ENCODE data around the gene NXPE4. TPM values are rescaled to one million over a fixed set of nuclear protein-coding genes. Genes with fewer than 3 reads are reported as not detected.

Gene NXPE4
- total RNA-seq, 1 experiment from 2014 or later, result not detected

GRCh38 chr11:114551060-114551459, 44.5 kb downstream of the NXPE4 start:
- Histone ChIP-seq H3K4me3 (ENCODE audit: low read depth in 2 of 2, low read length in 2 of 2) (no peak overlapping the region), H3K4me1 (ENCODE audit: control insufficient read depth, insufficient read depth, low read length) (no peaks in the 10 kb centered on the region), H3K36me3 (ENCODE audit: control insufficient read depth, insufficient read depth, low read length) (no peaks in the 10 kb centered on the region), H3K27ac (ENCODE audit: low read length) (no peak overlapping the region), H3K27me3 (ENCODE audit: control insufficient read depth, insufficient read depth, low read length) (no peaks in the 10 kb centered on the region), H3K9me3 (ENCODE audit: control insufficient read depth, insufficient read depth, low read depth, low read length) (no peaks in the 10 kb centered on the region)
- POLR2A ChIA-PET, result no interaction called here
- no peak for TF ChIP-seq SIN3A (IDR thresholded peaks at IDR 0.05; ENCODE audit: borderline replicate concordance, insufficient read depth, low read depth, low read length)
- no TSS peak for BruUV-seq (replicated peaks)
- CTCF ChIA-PET, result no interaction called here
- DNase-seq (ENCODE audit: low read depth, low spot score) (no peak), ATAC-seq (no peak)
- in situ Hi-C loops (cut with HindIII; ENCODE audit: low pct_unique_long_range_greater_than_20kb, low sequenced_read_pairs) (no loop called here), intact Hi-C loops (cut with micrococcal nuclease; ENCODE audit: unreplicated experiment) (no loop called here)

- in situ Hi-C loops (cut with HindIII; ENCODE audit: low pct_unique_long_range_greater_than_20kb, low sequenced_read_pairs), result no loop called here
- ChIA-PET CTCF (no interaction called here), POLR2A (no interaction called here)
- no TSS peak for BruUV-seq (replicated peaks)
- Histone ChIP-seq H3K27ac (ENCODE audit: low read length) (no peak overlapping the region), H3K4me1 (ENCODE audit: control insufficient read depth, insufficient read depth, low read length) (no peaks in the 10 kb centered on the region), H3K4me3 (ENCODE audit: low read depth in 2 of 2, low read length in 2 of 2) (no peak overlapping the region), H3K27me3 (ENCODE audit: control insufficient read depth, insufficient read depth, low read length) (no peaks in the 10 kb centered on the region), H3K9me3 (ENCODE audit: control insufficient read depth, insufficient read depth, low read depth, low read length) (peaks cover 6% of the 10 kb centered on the region; the same call in 1 of the 2 replicates), H3K36me3 (ENCODE audit: control insufficient read depth, insufficient read depth, low read length) (no peaks in the 10 kb centered on the region)
- no peak for DNase-seq (ENCODE audit: low read depth, low spot score)
- TF ChIP-seq POLR2AphosphoS5 (IDR thresholded peaks at IDR 0.05; ENCODE audit: low read depth, low read length) (no peak), REST (IDR thresholded peaks at IDR 0.05; ENCODE audit: insufficient read depth in 1 of 2, low read depth in 2 of 2, low read length in 1 of 2) (no peak), SIN3A (IDR thresholded peaks at IDR 0.05; ENCODE audit: borderline replicate concordance, insufficient read depth, low read depth, low read length) (no peak), CTCF (IDR thresholded peaks at IDR 0.05) (no peak), TCF7L2 (IDR thresholded peaks at IDR 0.05; ENCODE audit: low read depth, low read length) (no peak)
- intact Hi-C loops (cut with micrococcal nuclease; ENCODE audit: unreplicated experiment), result no loop called here
- ATAC-seq, result no peak
Observed at GRCh38 chr11:114525682-114526081, 69.9 kb downstream of the NXPE4 start.

GRCh38 chr11:114524122-114524521, 71.5 kb downstream of the NXPE4 start:
- ChIA-PET CTCF (no interaction called here), POLR2A (no interaction called here)
- TF ChIP-seq POLR2AphosphoS5 (IDR thresholded peaks at IDR 0.05; ENCODE audit: low read depth, low read length) (no peak), TCF7L2 (IDR thresholded peaks at IDR 0.05; ENCODE audit: low read depth, low read length) (no peak)
- intact Hi-C loops (cut with micrococcal nuclease; ENCODE audit: unreplicated experiment) (no loop called here), in situ Hi-C loops (cut with HindIII; ENCODE audit: low pct_unique_long_range_greater_than_20kb, low sequenced_read_pairs) (no loop called here)
- Histone ChIP-seq H3K9me3 (ENCODE audit: control insufficient read depth, insufficient read depth, low read depth, low read length) (peaks cover 6% of the 10 kb centered on the region; the same call in 1 of the 2 replicates), H3K27me3 (ENCODE audit: control insufficient read depth, insufficient read depth, low read length) (no peaks in the 10 kb centered on the region), H3K27ac (ENCODE audit: low read length) (no peak overlapping the region), H3K36me3 (ENCODE audit: control insufficient read depth, insufficient read depth, low read length) (no peaks in the 10 kb centered on the region), H3K4me1 (ENCODE audit: control insufficient read depth, insufficient read depth, low read length) (no peaks in the 10 kb centered on the region), H3K4me3 (ENCODE audit: low read depth in 2 of 2, low read length in 2 of 2) (no peak overlapping the region)
- no peak for ATAC-seq
- no TSS peak for BruUV-seq (replicated peaks)
- DNase-seq (ENCODE audit: low read depth, low spot score), result no peak

All from Panc1 (cell line).